ENCODE measurements around the gene RDH11.
"Not testable (repeated sequence)": the region's sequence is repeated elsewhere in the genome, so short reads cannot be mapped to it uniquely, and the experiment has no call there.

The RDH11 gene

DNA sequence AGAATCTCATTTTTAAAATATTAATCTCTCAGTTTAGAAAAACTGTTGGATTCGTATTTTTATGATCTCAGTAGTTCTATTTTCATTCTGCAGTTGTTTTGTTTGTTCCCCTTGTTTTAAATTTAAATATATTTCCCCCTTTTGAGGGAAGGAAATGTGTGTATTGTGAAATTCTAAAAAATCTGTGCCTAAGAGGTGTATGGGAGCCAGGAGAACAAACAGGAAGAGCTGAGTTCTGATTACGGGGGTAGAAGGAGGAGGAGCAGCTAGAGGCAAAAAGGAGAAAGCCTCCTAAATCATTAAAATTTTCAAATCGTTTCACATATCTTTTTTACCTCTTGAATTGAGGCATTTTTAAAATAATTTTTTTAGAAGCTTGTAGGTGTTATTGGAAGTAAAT, 8.4 kb upstream of the RDH11 start:
- no peak for DNase-seq

- DNase-seq = not testable (repeated sequence)
Measured at GRCh38 chr14:67701492-67701891, 5.9 kb upstream of the RDH11 start, which contains the start of gene RDH12. Gene RDH12, plus strand, starts transcription at chr14:67701886. Its CDS starts 20,757 bp downstream, at chr14:67722643.

DNA sequence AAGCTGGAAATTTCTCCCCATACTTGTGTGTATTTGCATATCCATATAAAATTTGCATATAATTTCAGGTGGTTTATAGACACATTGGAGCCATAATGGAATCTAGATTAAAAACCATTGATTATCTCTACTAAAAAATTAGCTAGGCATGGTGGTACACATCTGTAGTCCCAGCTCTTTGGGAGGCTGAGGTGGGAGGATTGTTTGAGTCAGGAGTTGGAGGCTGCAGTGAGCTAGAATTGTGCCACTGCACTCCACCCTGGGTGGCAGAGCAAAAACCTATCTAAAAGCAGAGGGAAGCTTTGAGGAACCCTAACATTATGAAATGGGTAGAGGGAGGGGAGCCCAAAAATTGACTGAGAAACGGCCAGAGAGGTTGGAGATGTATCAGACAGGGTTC, 2.6 kb upstream of the RDH11 start:
- no peak for DNase-seq

GRCh38 chr14:67697006-67697405, 1.4 kb upstream of the RDH11 start:
- DNase-seq = no peak

- DNase-seq = peak; percentile 53 to 76
Measured at GRCh38 chr14:67694791-67695393, 672 bp downstream of the RDH11 start.

GRCh38 chr14:67690011-67690410, 5.6 kb downstream of the RDH11 start:
- DNase-seq = no peak

DNA sequence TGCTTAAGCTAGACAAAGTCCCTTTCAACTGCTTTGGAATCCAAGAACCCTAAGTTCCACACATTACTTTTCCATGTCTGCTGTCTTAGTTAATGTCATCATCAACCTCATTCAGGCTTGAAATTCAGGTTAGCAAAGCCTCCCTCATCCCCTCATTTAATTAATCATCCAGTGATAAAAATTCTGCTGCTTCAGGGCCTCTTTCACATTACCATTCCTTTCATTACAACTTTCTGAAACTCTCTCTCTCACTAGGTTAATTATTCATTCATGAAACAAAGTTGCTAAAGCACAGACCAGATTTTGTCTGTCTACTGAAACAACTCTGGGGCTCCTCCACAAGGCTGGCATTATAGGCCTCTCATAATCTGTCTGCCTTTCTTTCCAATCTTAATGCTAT, 11.7 kb downstream of the RDH11 start:
- no peak for DNase-seq

- no peak for DNase-seq
Measured at GRCh38 chr14:67680941-67681340, 14.6 kb downstream of the RDH11 start.

DNA sequence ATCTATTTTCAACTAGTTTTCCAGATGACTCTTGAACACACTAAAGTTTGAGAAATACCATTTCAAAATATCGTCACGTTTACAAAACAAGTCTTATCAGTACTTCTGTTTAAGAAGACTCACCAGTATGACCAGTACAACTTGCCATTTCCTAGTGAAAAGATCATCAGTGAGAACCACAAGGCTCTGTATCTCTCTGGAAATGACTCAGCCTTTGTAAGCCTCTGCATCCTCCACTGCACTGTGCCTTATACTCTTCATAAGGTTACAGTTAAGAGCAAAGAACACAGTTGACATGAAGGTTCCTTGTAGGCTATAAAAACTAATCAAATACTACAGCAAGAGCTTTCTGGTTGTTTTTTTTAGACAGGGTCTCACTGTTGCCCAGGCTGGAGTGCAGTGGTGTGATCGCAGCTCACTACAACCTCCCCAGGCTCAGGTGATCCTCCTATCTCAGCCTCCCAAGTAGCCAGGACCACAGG, 15.4 kb downstream of the RDH11 start:
- no peak for DNase-seq

GRCh38 chr14:67679006-67679405, 16.6 kb downstream of the RDH11 start:
- no peak for DNase-seq

GRCh38 chr14:67675219-67675582, 20.4 kb downstream of the RDH11 start:
- no peak for DNase-seq

- peak; percentile 72 to 75 for DNase-seq
Measured at GRCh38 chr14:67674480-67675218, 20.9 kb downstream of the RDH11 start, which contains the start of gene VTI1B. Gene VTI1B, minus strand, starts transcription at chr14:67674632. Its CDS starts 143 bp downstream, at chr14:67674489.

GRCh38 chr14:67674139-67674479, 21.5 kb downstream of the RDH11 start:
- peak; percentile 37 to 55 for DNase-seq

DNA sequence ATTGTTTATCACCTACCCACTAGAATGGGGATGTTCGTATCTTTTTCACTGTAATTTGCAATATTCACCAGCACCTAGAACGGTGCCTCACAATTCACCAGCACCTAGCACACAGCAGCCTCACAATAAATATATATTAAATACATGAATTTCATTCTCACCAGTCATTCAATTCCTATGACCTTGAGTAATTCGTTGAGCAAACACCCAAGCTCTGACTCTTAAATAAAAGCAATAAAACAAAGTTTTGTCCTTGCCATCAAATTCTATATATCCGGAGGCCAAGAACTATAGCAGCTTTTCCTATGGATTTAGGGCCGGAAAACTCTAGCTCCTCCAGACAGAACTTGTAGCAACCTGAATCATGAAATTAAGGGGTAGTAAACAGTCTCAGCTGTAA, 22.1 kb downstream of the RDH11 start:
- no peak for DNase-seq

DNA sequence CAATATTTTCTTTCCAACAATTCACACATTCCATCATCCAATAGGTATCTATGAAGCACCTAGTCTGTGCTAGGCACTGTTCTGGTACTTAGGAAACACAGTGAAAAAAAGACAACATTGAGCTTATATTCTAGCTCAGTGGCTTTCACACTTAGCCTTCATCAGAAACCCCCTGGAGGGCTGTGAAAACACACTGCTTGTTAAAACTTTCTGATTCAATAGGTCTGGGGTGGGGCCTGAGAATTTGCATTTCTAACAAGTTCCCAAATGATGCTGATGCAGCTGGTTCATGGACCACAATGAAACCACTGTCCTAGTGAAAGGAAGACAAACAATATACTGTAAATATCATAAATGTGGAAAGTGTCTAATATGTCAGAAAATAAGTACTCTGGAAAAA, 27.0 kb downstream of the RDH11 start:
- DNase-seq = no peak

DNA sequence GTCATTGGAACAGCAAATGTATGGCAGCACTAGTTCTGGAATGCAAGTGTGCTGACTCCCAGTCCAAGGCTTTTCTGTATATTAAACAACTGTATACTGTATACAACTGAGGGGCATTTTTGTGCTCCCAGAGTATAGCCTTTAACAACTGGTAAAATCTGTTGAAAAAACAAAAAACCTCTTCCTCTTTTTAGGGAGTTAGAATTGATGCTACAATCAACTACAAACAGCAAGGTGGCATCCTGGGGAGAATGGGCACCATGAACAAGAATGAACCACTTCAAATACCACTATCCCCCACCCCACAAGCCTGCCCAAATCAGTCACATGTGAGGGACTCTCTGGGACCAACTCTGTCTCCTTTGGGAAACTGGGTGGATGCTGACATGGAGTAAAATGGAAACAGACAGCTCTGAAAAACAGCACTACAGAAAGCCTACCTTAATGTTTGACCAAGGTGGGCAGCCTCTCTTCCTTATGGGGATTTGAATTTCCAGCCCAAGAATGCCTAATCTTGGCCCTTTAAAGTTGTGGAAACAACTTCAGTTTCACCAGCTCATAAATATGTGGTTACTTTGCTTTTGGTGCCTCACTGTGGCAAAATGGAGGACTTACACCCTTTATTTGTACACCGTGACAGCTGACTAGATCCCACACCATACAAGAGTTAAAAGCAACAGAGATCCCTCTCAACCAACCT, 28.7 kb downstream of the RDH11 start:
- peak in 1 of 2 experiments; percentile 22 for DNase-seq

GRCh38 chr14:67665868-67666267, 29.7 kb downstream of the RDH11 start:
- DNase-seq = no peak

GRCh38 chr14:67663633-67664032, 31.9 kb downstream of the RDH11 start:
- DNase-seq = no peak

- DNase-seq = no peak
Measured at GRCh38 chr14:67653651-67654280, 41.8 kb downstream of the RDH11 start.

DNA sequence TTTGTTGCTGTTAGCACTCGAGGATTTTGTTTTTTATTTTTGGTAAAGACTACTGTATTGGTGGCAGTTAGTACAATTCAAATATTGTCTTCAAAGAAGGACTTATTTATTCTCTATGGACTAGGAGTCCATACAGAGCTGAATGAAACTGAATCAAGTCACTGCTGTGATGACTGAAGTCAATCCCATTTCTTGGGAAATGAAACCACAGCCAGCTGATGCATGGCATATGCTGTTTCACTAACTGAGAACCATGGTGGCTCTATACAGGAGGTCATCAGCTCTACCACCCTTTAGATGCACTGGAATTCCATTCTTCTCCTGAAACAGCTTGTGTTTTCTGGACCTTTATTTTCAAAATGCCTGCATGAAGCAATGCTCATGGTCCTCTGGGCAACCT, 43.4 kb downstream of the RDH11 start:
- DNase-seq = no peak

- DNase-seq = no peak
Measured at GRCh38 chr14:67650694-67651093, 44.9 kb downstream of the RDH11 start.

DNA sequence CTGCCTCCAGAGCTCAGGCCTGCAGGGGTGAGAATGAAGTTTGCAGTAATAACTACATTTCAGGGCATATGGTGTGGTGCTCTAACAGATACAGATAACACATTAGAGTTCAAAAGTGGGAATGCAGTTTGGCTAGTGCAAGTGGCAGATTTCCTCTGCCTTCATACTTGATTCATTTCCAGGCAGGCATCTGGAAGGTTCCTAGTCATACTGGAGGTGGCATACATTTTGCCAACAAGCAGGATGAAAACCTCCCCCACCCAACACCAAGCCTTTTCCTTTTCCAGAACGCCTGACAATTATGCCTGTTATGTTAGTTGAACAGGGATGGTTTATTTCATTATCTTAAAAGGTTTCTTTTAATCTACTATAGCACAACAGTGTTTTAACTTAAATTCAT, 45.4 kb downstream of the RDH11 start:
- DNase-seq = no peak

DNA sequence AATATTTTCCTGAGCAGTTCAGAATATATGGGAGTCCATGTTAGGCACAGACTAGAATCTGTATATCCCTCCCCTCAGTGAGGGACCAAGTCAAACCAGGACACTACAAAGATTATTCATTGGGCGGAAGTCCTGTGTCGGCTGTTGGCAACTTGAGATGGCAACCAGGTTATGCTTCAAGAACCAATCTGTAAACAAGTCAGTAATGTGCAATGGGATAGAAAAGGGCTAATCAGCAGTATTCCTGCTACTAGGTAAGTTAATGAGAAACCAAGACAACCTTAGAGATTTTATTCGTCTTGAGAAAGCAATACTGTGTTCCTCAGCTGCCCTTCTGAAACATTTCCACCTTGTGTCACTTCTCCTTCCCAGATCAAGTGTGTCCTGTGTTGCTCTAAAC, 49.4 kb downstream of the RDH11 start:
- DNase-seq = no peak

GRCh38 chr14:67645414-67645813, 50.1 kb downstream of the RDH11 start:
- DNase-seq = no peak

Measured in stimulated activated CD4-positive, alpha-beta T cell treated with anti-CD3 and anti-CD28 coated beads, Interleukin-4, amount 100 ng/mL, for 4 hours (primary cell).